GM18951 (cell line): ENCODE measurements around the gene MCEMP1.

ENCODE experiments used
- POLR2A ChIP-seq: IDR thresholded peaks from 4 replicates; pipeline ENCODE4 v1.6.1; 2011; ENCODE audit warnings: mild to moderate bottlenecking; ENCODE audit not compliant: insufficient read length, insufficient read depth; ENCODE audit errors: extremely low read depth
- in situ Hi-C: fragments of 300-500 bp; cut with MboI; formaldehyde crosslinking; loops from one replicate; pipeline ENCODE4 v1.12.0; 2022; ENCODE audit warnings: low sequenced_read_pairs, mixed read lengths, inconsistent platforms; ENCODE audit not compliant: unreplicated experiment

The MCEMP1 gene

DNA sequence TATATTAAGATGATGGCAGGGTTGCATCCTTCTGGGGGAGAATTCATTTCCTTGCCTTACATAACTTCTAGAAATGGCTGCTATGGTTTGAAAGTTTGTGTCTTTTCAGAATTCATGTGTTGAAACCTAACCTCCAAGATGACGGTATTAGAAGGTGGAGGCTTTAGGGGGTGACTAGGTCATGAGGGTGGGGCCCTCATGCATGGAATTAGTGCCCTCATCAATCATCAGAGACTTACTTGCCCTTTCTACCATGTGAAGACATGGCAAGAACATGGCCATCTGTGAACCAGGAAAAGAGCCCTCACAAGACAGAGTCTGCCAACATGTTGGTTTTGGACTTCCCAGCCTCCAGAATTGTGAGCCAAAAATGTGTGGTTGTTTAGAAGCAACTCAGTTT lies 39.9 kb downstream of the MCEMP1 start:
- in situ Hi-C loops = no loop called here
- no peak for TF ChIP-seq POLR2A

DNA sequence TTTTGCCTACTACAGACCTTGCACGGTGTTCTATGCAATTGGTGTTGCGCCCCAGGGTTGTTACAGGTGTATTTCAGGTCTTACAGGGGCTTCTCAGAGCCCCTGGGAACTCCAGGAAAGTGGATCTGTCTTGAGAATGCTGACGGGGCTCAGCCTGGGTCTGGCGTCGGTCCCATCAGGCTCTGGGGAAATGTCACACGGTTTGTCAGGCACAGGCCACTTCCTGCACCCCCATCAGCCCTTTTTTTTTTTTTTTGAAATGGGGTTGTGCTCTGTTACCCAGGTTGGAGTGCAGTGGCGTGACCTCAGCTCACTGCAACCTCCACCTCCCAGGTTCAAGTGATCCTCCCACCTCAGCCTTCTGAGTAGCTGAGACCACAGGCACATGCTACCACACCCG lies 41.8 kb downstream of the MCEMP1 start:
- in situ Hi-C loops = no loop called here

DNA sequence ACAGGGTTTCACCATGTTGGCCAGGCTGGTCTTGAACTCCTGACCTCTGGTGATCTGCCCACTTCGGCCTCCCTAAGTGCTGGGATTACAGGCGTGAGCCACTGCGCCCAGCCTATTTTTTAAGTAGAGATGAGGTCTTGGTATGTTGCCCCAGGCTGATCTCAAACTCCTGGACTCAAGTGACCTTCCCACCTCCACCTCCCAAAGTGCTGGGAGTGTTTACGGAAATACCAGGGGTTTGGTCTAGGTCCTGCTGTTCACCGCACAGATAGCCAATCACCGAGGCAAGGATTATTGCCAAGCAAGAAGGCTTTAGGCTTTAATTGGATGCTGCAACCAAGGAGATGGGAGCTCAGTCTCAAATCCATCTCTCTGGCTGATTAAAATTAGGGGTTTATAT lies 43.5 kb downstream of the MCEMP1 start:
- in situ Hi-C loops = no loop called here
- no peak for TF ChIP-seq POLR2A

More for the DNA sequence above, 41.8 kb downstream of the MCEMP1 start:
- TF ChIP-seq POLR2A = no peak

DNA sequence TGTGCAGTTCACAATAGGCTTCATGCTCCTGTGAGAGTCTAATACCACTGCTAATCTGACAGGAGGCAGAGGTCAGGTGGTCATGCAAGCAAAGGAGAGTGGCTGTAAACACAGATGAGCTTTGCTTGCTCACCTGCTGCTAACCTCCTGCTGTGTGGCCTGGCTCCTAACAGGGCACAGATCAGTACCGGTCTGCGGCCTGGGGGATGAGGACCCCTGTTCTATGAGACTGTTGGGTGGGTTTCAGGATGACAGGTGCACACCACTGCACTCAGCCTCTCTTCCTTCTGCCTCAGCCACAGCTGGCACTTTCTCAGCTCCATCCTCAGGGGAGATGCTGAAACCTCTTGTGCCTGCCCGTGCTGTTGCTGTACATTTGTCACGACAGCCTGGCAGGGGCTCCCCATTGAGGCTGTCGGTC lies 45.4 kb downstream of the MCEMP1 start:
- in situ Hi-C loops = no loop called here
- TF ChIP-seq POLR2A = no peak

DNA sequence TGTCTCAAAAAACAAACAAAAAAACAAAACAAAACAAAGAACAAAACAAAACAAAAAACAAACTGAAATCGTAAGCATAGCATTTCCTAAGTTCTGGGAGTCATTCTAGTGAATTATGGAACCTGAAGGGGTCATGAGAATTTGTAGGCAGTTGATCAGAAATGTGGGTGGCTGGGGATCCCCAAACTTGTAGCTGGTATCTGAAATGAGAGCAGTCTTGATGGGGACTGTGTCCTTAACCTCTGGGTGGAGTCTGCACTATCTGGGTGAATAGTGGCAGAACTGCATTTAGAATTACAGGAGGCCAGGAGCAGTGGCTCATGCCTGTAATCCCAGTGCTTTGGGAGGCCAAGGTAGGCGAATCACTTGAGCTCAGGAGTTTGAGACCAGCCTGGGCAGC lies 48.9 kb downstream of the MCEMP1 start:
- no peak for TF ChIP-seq POLR2A
- in situ Hi-C loops = no loop called here

DNA sequence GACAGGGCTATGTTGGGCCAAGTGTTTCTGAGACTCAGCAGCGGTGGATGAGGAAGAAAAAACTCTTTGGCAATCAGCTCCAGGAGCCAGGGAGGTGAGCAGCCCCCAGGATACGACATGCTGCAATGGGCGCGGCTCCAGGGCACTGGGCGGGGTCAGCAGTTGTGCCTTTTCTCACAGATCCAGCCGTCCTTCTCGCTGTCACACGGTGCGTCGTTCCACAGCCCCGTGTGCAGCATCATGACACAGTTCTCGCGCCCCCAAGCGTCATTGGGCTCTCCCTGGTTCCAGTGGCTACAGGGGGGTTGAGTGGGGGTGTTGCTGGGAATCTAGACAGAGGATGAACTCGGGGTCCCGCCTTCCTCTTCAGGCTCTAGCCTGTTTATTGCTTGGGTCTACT lies 52.3 kb downstream of the MCEMP1 start:
- in situ Hi-C loops = no loop called here
- TF ChIP-seq POLR2A = no peak
